ENCODE data around the gene MVD. TPM values are rescaled to one million over a fixed set of nuclear protein-coding genes. Genes with fewer than 3 reads are reported as not detected.

The MVD gene
- total and polyA plus RNA-seq, 3 experiments from 2014 or later: 25.6 to 59.7 (median 58.0) TPM

DNA sequence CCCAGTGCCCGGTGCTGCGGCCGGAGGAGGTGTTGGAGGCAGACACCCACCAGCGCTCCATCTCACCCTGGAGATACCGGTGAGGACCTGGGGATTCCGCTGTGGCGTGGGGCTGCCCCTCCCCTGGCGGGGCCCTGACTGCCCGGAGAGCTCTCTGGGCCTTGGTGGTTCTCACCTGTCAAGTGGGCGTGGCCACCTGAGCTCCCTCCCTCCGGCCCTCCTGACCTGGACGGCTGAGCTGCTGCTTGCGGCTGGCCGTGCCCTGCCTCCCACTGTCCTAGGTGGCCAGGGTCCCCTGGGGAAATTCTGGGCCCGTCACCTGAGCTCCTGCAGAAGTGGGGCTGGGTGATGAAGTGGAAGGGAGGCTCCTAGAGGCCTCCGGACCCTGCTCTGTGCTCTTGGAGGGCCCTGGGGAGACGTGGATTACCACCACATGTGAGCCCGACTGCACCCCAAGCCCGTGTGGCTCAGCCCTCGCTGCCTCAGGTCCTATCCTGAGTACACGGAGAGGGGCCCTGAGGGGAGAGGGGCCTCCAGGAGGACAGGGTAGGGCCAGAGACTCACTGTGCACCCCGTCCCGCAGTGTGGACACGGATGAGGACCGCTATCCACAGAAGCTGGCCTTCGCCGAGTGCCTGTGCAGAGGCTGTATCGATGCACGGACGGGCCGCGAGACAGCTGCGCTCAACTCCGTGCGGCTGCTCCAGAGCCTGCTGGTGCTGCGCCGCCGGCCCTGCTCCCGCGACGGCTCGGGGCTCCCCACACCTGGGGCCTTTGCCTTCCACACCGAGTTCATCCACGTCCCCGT, 23.5 kb downstream of the MVD start:
- H3K9me3 ChIP-seq (ENCODE audit: low read length): no peaks in the 10 kb centered on the region
- POLR2A ChIA-PET: interaction anchor here (0.9 to 2.0 kb wide), 5 partner anchors 20 to 66 kb away, joined by 3 to 6 read pairs (median 5); no protein-coding TSS in a partner anchor
- Mint-ChIP-seq H3K4me3 (peak overlapping the region in 3 of 7 donors; percentile 44 to 69 (median 50)), H3K9me3 (peaks cover 0 to 6% (median 3%) of the 10 kb centered on the region in 5 donors), H3K36me3 (peaks cover 0 to 21% (median 4%) of the 10 kb centered on the region in 3 donors), H3K27ac (peak overlapping the region in 3 of 8 donors; percentile 8 to 83 (median 49)), H3K27me3 (peaks cover 0 to 7% of the 10 kb centered on the region in 2 donors), H3K4me1 (peaks cover 37 to 66% (median 41%) of the 10 kb centered on the region in 3 donors)
- H3K4me1 ChIP-seq (ENCODE audit: insufficient read depth, low read length): peaks cover 44% of the 10 kb centered on the region
- no peak for DNase-seq
- CTCF ChIA-PET: interaction anchor here (0.7 to 2.9 kb wide), 4 partner anchors 20 to 771 kb away, joined by 3 to 17 read pairs (median 4); no protein-coding TSS in a partner anchor
- H3K36me3 ChIP-seq (ENCODE audit: insufficient read depth, low read length): no peaks in the 10 kb centered on the region
- H3K4me3 ChIP-seq (ENCODE audit: low read length): peak overlapping the region; percentile 26
- no peak overlapping the region for H3K27ac ChIP-seq (ENCODE audit: low read depth, low read length)
- H3K27me3 ChIP-seq (ENCODE audit: insufficient read depth, low read length, poor library complexity, severe bottlenecking): no peaks in the 10 kb centered on the region

DNA sequence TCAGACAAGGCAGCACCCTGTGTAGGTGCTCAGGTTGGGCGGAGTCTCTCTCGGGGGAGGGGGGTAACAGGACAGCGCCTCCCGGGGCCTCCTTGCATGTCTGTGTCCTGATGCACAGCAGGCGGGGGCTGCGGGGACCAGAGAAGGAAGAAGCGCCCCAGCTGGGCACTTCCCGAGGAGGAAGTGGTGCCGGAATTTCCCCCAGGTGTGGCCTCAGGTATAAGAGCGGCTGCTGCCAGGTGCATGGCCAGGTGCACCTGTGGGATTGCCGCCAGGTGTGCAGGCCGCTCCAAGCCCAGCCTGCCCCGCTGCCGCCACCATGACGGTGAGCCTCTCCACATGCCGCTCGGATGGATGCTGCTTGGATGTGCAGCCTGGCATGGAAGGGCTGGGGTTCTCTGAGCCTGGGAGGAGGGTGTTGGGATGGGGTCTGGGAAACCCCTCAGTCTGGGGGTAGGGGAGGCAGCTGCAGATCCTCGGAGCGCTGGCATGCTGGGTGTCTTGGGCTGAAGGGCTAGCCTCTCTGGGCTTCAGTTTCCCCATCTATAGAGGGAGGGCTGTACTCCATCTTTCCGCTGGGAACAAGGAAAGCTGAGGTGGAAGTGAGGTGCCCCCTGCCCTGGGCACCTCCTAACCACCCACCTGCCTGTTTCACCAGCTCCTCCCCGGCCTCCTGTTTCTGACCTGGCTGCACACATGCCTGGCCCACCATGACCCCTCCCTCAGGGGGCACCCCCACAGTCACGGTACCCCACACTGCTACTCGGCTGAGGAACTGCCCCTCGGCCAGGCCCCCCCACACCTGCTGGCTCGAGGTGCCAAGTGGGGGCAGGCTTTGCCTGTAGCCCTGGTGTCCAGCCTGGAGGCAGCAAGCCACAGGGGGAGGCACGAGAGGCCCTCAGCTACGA, 24.3 kb downstream of the MVD start, which contains the start of gene IL17C:
IL17C (plus strand) TSS at position 250 of the 908 bp plus-strand sequence; CDS start at position 320, 70 bp downstream.
- DNase-seq: no peak

DNA sequence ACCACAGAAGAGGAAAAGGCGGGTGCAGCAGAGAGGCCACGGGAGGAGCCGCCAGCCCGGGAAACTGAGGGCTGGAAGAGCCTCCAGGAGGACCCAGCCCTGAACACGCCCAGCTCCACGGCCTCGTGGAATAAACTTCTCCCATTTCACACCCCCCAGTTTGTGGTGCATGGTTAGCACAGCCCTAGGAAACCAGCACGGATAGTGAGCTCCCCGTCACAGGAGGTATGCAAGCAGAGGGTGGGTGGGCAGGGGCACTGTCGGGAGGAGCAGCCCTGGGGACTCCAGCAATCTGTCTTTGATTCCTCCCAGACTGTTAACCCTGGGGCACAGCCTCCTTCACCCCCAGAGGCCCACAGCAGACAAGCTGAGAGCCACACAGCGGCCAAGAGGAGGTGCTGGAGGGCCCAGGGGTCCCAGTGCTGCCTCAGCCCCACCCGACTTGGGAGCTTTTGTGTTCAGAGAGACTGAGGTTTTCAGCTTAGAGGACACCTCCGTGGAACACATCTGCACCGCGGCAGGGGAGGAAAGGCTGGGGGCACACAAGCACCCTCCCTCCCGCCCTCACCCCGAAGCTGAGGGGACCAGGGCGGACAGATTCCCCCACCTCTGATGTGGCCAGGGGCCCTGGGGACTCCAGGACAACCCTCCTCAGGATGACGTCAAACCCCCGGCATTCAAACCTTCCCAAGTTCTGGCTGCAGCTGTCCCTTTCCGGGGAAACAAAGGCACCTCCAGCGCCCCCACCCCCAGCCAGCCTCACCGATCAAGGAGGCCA, 26.2 kb downstream of the MVD start:
- peak overlapping the region; percentile 9 for H3K27ac ChIP-seq (ENCODE audit: low read depth, low read length)
- no peaks in the 10 kb centered on the region for H3K27me3 ChIP-seq (ENCODE audit: insufficient read depth, low read length, poor library complexity, severe bottlenecking)

More for the DNA sequence above, 24.3 kb downstream of the MVD start, which contains the start of gene IL17C:
- Histone ChIP-seq H3K36me3 (ENCODE audit: insufficient read depth, low read length) (no peaks in the 10 kb centered on the region), H3K4me1 (ENCODE audit: insufficient read depth, low read length) (peaks cover 48% of the 10 kb centered on the region), H3K9me3 (ENCODE audit: low read length) (no peaks in the 10 kb centered on the region), H3K27ac (ENCODE audit: low read depth, low read length) (no peak within 1 kb of the TSS), H3K4me3 (ENCODE audit: low read length) (no peak within 1 kb of the TSS), H3K27me3 (ENCODE audit: insufficient read depth, low read length, poor library complexity, severe bottlenecking) (no peaks in the 10 kb centered on the region)
- POLR2A ChIA-PET: interaction anchor here (0.7 to 2.0 kb wide), 5 partner anchors 19 to 67 kb away, joined by 3 to 5 read pairs (median 5); no protein-coding TSS in a partner anchor
- peak within 1 kb of the TSS in 6 of 7 donors; percentile 47 to 84 (median 66) for H3K4me3 Mint-ChIP-seq
- CTCF ChIA-PET: interaction anchor here (0.7 to 2.9 kb wide), 3 partner anchors 19 to 771 kb away, joined by 3 to 17 read pairs (median 4); no protein-coding TSS in a partner anchor
- H3K36me3 Mint-ChIP-seq: peaks cover 0 to 16% (median 0%) of the 10 kb centered on the region in 3 donors
- H3K4me1 Mint-ChIP-seq: peaks cover 34 to 63% (median 39%) of the 10 kb centered on the region in 3 donors
- H3K27me3 Mint-ChIP-seq: peaks cover 0 to 7% of the 10 kb centered on the region in 2 donors
- H3K27ac Mint-ChIP-seq: peak within 1 kb of the TSS; percentile 86 to 98 (median 93)
- H3K9me3 Mint-ChIP-seq: peaks cover 0 to 6% (median 3%) of the 10 kb centered on the region in 5 donors

DNA sequence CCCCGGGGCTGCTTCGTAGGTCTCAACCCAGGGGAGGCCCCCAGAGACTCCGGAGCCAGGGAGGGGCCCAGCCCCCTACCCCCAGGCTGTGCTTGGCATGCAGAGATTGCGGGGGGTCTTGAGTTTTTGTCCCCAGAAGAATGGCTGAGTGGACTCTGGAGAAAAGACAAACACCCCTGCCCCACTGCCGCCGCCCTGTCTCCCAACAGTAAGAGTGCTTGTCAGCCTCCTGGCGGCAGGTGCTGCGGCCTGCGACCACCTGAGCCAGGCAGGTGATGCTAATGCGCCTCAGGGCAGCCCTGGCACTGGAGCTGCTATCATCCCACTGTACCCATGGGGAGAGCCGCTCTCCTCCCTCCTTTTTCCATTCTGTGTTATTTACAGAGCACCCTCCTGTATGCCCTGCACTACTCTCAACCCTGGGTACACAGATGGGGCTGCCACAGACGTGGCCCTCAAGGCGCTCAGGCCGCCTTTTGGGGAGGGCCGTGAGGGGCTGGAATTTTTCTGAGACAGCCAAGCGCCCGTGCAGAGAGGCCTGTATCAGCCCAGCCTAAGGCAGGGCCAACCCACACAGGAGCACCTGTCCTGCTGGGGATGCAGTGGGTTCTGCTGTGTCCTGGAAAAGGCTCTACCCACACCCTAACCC, 27.1 kb downstream of the MVD start:
- H3K36me3 Mint-ChIP-seq: peaks cover 0 to 24% (median 3%) of the 10 kb centered on the region in 3 donors
- Histone ChIP-seq H3K9me3 (ENCODE audit: low read length) (no peaks in the 10 kb centered on the region), H3K4me1 (ENCODE audit: insufficient read depth, low read length) (peaks cover 50% of the 10 kb centered on the region), H3K4me3 (ENCODE audit: low read length) (no peak overlapping the region), H3K36me3 (ENCODE audit: insufficient read depth, low read length) (no peaks in the 10 kb centered on the region), H3K27me3 (ENCODE audit: insufficient read depth, low read length, poor library complexity, severe bottlenecking) (no peaks in the 10 kb centered on the region), H3K27ac (ENCODE audit: low read depth, low read length) (no peak overlapping the region)
- H3K27me3 Mint-ChIP-seq: peaks cover 0 to 7% of the 10 kb centered on the region in 2 donors
- H3K4me3 Mint-ChIP-seq: peak overlapping the region; percentile 65 to 90 (median 78)
- H3K27ac Mint-ChIP-seq: peak overlapping the region; percentile 46 to 96 (median 92)
- H3K4me1 Mint-ChIP-seq: peaks cover 36 to 60% (median 41%) of the 10 kb centered on the region in 3 donors
- DNase-seq: no peak
- ChIA-PET POLR2A (interaction anchor here (0.5 to 2.6 kb wide), 3 partner anchors 10 to 66 kb away, joined by 5 to 29 read pairs (median 6); partner anchors contain the start of gene ZC3H18), CTCF (no interaction called here)
- peaks cover 0 to 6% (median 3%) of the 10 kb centered on the region in 5 donors for H3K9me3 Mint-ChIP-seq

More for the DNA sequence above, 26.2 kb downstream of the MVD start:
- H3K9me3 Mint-ChIP-seq: peaks cover 0 to 6% (median 3%) of the 10 kb centered on the region in 5 donors
- peaks cover 0 to 7% of the 10 kb centered on the region in 2 donors for H3K27me3 Mint-ChIP-seq
- DNase-seq: peak in 1 of 5 donors; percentile 20
- Histone ChIP-seq H3K36me3 (ENCODE audit: insufficient read depth, low read length) (no peaks in the 10 kb centered on the region), H3K4me3 (ENCODE audit: low read length) (no peak overlapping the region), H3K9me3 (ENCODE audit: low read length) (no peaks in the 10 kb centered on the region), H3K4me1 (ENCODE audit: insufficient read depth, low read length) (peaks cover 50% of the 10 kb centered on the region)
- H3K36me3 Mint-ChIP-seq: peaks cover 0 to 15% (median 3%) of the 10 kb centered on the region in 3 donors
- peak overlapping the region; percentile 50 to 88 (median 76) for H3K4me3 Mint-ChIP-seq
- peak overlapping the region; percentile 90 to 98 (median 94) for H3K27ac Mint-ChIP-seq
- ChIA-PET POLR2A (interaction anchor here (0.5 to 2.6 kb wide), 7 partner anchors 12 to 69 kb away, joined by 3 to 29 read pairs (median 5); partner anchors contain the start of gene ZC3H18), CTCF (interaction anchor here (0.9 to 2.9 kb wide), 7 partner anchors 13 to 70 kb away, joined by 3 to 17 read pairs (median 3); partner anchors contain the start of gene MVD)
- peaks cover 36 to 65% (median 41%) of the 10 kb centered on the region in 3 donors for H3K4me1 Mint-ChIP-seq

DNA sequence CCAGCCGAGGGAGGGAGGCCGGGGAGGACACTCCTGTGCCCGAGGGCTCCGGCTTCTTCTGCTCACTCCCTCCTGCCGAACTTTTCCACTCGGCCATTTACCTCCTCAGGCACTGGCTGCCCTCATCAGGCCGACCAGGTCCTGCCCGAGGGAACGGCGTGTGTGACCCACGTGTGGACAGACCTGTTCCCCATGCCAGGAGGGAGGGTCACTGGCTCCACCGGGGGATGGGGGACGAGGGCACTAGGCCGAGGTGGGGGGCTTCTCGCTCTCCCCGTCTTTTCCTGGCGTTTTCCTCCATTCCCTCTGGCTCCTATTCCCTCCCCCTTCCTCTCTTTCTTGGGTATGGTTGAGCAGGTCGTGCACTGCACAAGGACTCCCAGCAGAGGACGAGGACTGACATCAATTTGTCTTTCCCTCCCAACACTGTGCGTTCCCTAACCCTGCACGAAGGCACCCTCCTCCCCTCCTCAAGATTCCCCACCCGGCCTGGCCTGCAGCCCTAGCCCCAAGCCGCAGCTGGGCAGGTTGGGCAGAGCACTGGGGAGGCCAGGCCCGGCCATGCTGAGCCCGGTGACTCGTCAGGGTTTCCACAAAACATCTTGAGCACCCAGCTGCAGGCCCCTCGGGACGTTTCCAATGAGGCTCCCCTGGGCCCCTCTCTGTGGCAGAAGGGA, 27.8 kb downstream of the MVD start:
- ChIA-PET POLR2A (interaction anchor here (0.5 to 2.6 kb wide), 2 partner anchors 10 to 15 kb away, joined by 5 to 29 read pairs; no protein-coding TSS in a partner anchor), CTCF (no interaction called here)
- Mint-ChIP-seq H3K36me3 (peaks cover 0 to 28% (median 3%) of the 10 kb centered on the region in 3 donors), H3K27me3 (peaks cover 0 to 3% of the 10 kb centered on the region in 2 donors), H3K27ac (peak overlapping the region; percentile 78 to 96 (median 92)), H3K4me1 (peaks cover 33 to 54% (median 35%) of the 10 kb centered on the region in 3 donors), H3K9me3 (peaks cover 0 to 6% (median 3%) of the 10 kb centered on the region in 5 donors), H3K4me3 (peak overlapping the region; percentile 75 to 90 (median 82))
- H3K4me3 ChIP-seq (ENCODE audit: low read length): peak overlapping the region; percentile 61
- H3K27me3 ChIP-seq (ENCODE audit: insufficient read depth, low read length, poor library complexity, severe bottlenecking): no peaks in the 10 kb centered on the region
- peak overlapping the region; percentile 75 for H3K27ac ChIP-seq (ENCODE audit: low read depth, low read length)
- DNase-seq: no peak
- H3K36me3 ChIP-seq (ENCODE audit: insufficient read depth, low read length): no peaks in the 10 kb centered on the region
- H3K4me1 ChIP-seq (ENCODE audit: insufficient read depth, low read length): peaks cover 48% of the 10 kb centered on the region
- H3K9me3 ChIP-seq (ENCODE audit: low read length): no peaks in the 10 kb centered on the region
